H1 (cell line): ENCODE measurements around the gene CMTR1. TPM values are rescaled to one million over a fixed set of nuclear protein-coding genes. Genes with fewer than 3 reads are reported as not detected.

Experiments
- CEBPB ChIP-seq: IDR thresholded peaks from 2 replicates; pipeline ENCODE4 v1.6.1; 2012; ENCODE audit warnings: low read depth, low read length
- CHD7 ChIP-seq: fragments of 300-600 bp; sonication (generic); IDR thresholded peaks from 2 replicates; pipeline ENCODE4 v1.7.1; 2012; ENCODE audit warnings: low read length, moderate library complexity, mild to moderate bottlenecking, inconsistent platforms; ENCODE audit not compliant: insufficient replicate concordance
- JUN ChIP-seq: IDR thresholded peaks from 2 replicates; pipeline ENCODE4 v1.6.1; 2011; ENCODE audit warnings: low read depth, mild to moderate bottlenecking, improper control_type of control experiment, low read length
- MAFK ChIP-seq: IDR thresholded peaks from 2 replicates; pipeline ENCODE4 v1.6.1; 2012; ENCODE audit warnings: low read depth, mild to moderate bottlenecking, improper control_type of control experiment, low read length
- POLR2AphosphoS5 ChIP-seq: IDR thresholded peaks from 2 replicates; pipeline ENCODE4 v1.6.1; 2011; ENCODE audit warnings: low read depth, low read length
- SP4 ChIP-seq: IDR thresholded peaks from 2 replicates; pipeline ENCODE4 v1.6.1; 2012; ENCODE audit warnings: low read length, inconsistent platforms
- TBP ChIP-seq: IDR thresholded peaks from 2 replicates; pipeline ENCODE4 v1.6.1; 2011; ENCODE audit warnings: low read depth, low read length, improper control_type of control experiment
- polyA plus RNA-seq, 7 experiments: library from polyadenylated mRNA; depleted of rRNA in 3 of 7; stranded (reverse) in 5 of 7; unstranded in 2 of 7; fragments of >200 nt in 5 of 7; fragments of 200-250 nt in 2 of 7; gene quantifications; 1 replicate in 5 of 7; 2 replicates in 1 of 7; 4 replicates in 1 of 7; pipeline versions ENCODE4 v1.2.1 to v1.2.3, GENCODE V29; 2011 to 2013; ENCODE audit warnings: missing spikeins in 2 of 7, mixed read lengths in 2 of 7
- total RNA-seq: library from RNA; stranded (reverse); fragmentation: NEBNext Ultra II Directional; extraction: Animal tissue kit (Norgen Biotek cat#: 25700); gene quantifications from 2 replicates; pipeline ENCODE4 v1.2.1, GENCODE V29; 2021

Gene CMTR1
- total and polyA plus RNA-seq, 2 of the 8 experiments (the other 6 are each of a cell fraction or from before 2014, with no cell fraction given) = 15.2 to 33.1 TPM

DNA sequence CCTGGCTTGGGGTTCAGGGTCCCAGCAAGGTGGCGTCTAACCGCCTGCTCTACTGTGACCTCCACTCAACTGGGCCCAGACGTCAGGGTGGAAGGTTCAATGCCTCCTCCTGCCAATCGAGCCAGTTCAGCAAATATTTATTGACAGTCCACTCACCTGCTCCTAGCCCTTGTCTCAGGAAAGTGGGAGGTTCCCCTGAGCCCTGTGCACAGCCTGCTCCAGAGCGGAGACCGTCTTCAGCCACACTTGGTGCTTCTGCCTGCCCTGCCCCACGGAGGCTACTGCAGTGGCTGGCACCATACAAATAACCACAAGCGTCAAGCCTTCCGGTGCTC, 60.6 kb downstream of the CMTR1 start (continued):
- TF ChIP-seq CHD7 = no peak
- no peak for TF ChIP-seq CEBPB
- no peak for TF ChIP-seq MAFK
- no peak for TF ChIP-seq TBP
- no peak for TF ChIP-seq JUN
- no peak for TF ChIP-seq SP4
- no peak for TF ChIP-seq POLR2AphosphoS5
